HEK293T (cell line): Measurements from ENCODE around the gene ZNF341.

Experiments
- CTCF ChIA-PET: fragments of 350-600 bp; formaldehyde crosslinking; extraction: SDS; loops from one replicate; lab custom pipeline; 2021; ENCODE audit warnings: antibody characterized with exemption, inconsistent platforms; lab: Yijun Ruan, JAX
- POLR2A ChIA-PET: fragments of 350-600 bp; formaldehyde crosslinking; extraction: SDS; loops from one replicate; lab custom pipeline; 2020; ENCODE audit warnings: antibody characterized with exemption, inconsistent platforms; lab: Yijun Ruan, JAX
- DNase-seq: peaks from one replicate; pipeline ENCODE4 v3.0.0; 2012; ENCODE audit warnings: mixed read lengths; ENCODE audit errors: extremely low spot score
- ARNT ChIP-seq: fragments of 450-650 bp; IDR thresholded peaks from 2 replicates; pipeline ENCODE4 v1.6.1; 2017; ENCODE audit warnings: mild to moderate bottlenecking
- BHLHE40 ChIP-seq: fragments of 450-650 bp; IDR thresholded peaks from 2 replicates; pipeline ENCODE4 v1.6.1; 2016; ENCODE audit warnings: mild to moderate bottlenecking, moderate library complexity, borderline replicate concordance
- CTBP1 ChIP-seq: fragments of 450-650 bp; IDR thresholded peaks from 2 replicates; pipeline ENCODE4 v1.6.1; 2016; ENCODE audit warnings: borderline replicate concordance
- ELF4 ChIP-seq: fragments of 450-650 bp; IDR thresholded peaks from 2 replicates; pipeline ENCODE4 v1.6.1; 2017; ENCODE audit warnings: antibody characterized with exemption
- FOXA1 ChIP-seq: fragments of 450-650 bp; IDR thresholded peaks from 2 replicates; pipeline ENCODE4 v1.6.1; 2016; ENCODE audit warnings: mild to moderate bottlenecking
- FOXK2 ChIP-seq: fragments of 450-650 bp; IDR thresholded peaks from 2 replicates; pipeline ENCODE4 v1.6.1; 2016; ENCODE audit warnings: mild to moderate bottlenecking
- FOXM1 ChIP-seq: fragments of 450-650 bp; IDR thresholded peaks from 2 replicates; pipeline ENCODE4 v1.6.1; 2017; ENCODE audit warnings: mild to moderate bottlenecking, borderline replicate concordance
- HDGF ChIP-seq: fragments of 450-650 bp; IDR thresholded peaks from 2 replicates; pipeline ENCODE4 v1.6.1; 2017; ENCODE audit warnings: antibody characterized with exemption, borderline replicate concordance
- L3MBTL2 ChIP-seq: fragments of 450-650 bp; conservative IDR thresholded peaks from 2 replicates; pipeline ENCODE4 v1.6.1; 2016; ENCODE audit warnings: mild to moderate bottlenecking
- LEF1 ChIP-seq: fragments of 450-650 bp; IDR thresholded peaks from 2 replicates; pipeline ENCODE4 v1.6.1; 2017; ENCODE audit warnings: mild to moderate bottlenecking, borderline replicate concordance
- NFRKB ChIP-seq: fragments of 450-650 bp; IDR thresholded peaks from 2 replicates; pipeline ENCODE4 v1.6.1; 2016; ENCODE audit warnings: mild to moderate bottlenecking, moderate library complexity
- SP1 ChIP-seq: fragments of 450-650 bp; IDR thresholded peaks from 2 replicates; pipeline ENCODE4 v1.6.1; 2017
- SUZ12 ChIP-seq: fragments of 450-650 bp; IDR thresholded peaks from 2 replicates; pipeline ENCODE4 v1.6.1; 2016; ENCODE audit warnings: mild to moderate bottlenecking
- TARDBP ChIP-seq: fragments of 450-650 bp; IDR thresholded peaks from 2 replicates; pipeline ENCODE4 v1.6.1; 2016
- ZNF384 ChIP-seq: fragments of 450-650 bp; IDR thresholded peaks from 2 replicates; pipeline ENCODE4 v1.6.1; 2016
- TF ChIP-seq, protein P1 (sequence below): fragments of 450-650 bp; IDR thresholded peaks from 2 replicates; pipeline ENCODE4 v1.6.1; 2016

Gene ZNF341

DNA sequence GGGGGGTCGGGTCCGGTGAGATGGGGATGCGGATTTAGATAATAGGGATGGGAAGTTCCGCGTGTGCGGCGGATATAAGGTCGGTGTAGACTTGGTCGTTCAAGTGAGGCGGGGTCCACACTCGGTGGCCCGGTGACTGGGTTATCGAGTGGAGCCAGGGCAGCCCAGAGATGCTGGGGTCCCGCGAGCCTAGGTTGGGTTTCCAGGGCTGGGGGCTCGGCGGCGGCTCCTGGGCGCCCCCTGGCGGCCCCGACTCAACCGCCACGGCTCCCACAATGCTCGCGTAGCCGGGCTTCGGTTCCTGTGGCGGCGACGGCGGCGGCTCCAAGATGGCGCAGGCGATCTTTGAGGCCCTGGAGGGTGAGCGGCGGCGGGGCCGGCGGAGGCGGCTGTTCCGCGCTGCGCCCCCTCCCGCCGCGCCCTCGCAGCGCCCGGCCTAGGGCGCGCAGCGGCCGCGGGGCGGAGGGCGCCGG lies at the start of gene ZNF341:
Gene ZNF341, plus strand, starts transcription at position 304 of the 473 bp plus-strand sequence. Its CDS starts 26 bp downstream, at position 330.
- TF ChIP-seq, protein P1, sequence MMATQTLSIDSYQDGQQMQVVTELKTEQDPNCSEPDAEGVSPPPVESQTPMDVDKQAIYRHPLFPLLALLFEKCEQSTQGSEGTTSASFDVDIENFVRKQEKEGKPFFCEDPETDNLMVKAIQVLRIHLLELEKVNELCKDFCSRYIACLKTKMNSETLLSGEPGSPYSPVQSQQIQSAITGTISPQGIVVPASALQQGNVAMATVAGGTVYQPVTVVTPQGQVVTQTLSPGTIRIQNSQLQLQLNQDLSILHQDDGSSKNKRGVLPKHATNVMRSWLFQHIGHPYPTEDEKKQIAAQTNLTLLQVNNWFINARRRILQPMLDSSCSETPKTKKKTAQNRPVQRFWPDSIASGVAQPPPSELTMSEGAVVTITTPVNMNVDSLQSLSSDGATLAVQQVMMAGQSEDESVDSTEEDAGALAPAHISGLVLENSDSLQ = no peak
- TF ChIP-seq ARNT (peak; percentile 78), FOXM1 (peak; percentile 75; the same call in 1 of the 2 replicates), BHLHE40 (no peak)
- peak; percentile 89 for DNase-seq
- CTCF ChIA-PET = no interaction called here
- POLR2A ChIA-PET = interaction anchor here (0.8 to 1.8 kb wide), 7 partner anchors 8 to 229 kb away, joined by 3 to 8 read pairs (median 4); partner anchors contain the start of genes E2F1 and PXMP4

DNA sequence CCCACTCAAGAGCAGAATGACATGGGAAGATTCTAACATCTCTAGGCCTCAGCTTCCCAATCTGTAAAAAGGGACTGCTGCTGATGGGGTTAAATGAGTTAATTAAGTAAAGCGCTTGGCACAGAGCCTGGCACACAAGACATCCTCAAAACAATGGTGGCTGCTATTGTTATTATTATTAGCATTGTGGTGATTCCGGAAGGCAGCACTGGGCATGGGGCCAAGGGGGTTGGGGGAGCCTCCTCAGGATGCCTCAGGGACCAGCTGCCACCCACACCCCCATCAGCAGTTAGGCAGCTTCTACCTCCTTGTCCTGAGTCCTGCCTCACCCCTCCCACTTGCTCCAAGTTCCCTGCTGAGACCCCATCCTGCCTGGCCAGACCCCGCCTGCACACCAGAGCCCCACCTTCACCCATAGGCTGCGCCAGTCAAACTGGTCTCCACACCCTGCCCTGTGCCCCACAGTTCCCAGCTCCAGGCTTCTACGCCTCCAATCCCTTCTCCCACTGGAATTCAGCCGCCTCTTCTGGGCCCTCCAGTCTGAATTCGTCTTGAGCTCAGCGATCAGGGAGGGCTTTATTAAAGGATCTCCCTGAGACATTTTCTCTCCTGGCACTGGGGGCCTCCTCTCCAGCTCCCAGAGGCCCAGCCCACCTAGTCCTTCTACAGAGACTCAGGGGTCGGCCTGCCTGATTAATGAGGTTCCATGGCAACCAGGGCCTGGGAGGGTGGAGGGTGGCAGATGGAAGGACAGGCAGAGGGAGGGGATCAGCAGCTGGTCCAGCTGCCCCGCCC lies 47.1 kb upstream of the ZNF341 start:
- ChIA-PET POLR2A (interaction anchor here (1.1 to 2.7 kb wide), 5 partner anchors 9 to 47 kb away, joined by 3 to 20 read pairs (median 7); partner anchors contain the start of gene ZNF341), CTCF (no interaction called here)
- TF ChIP-seq SUZ12 = no peak
- TF ChIP-seq HDGF = no peak
- no peak for DNase-seq

DNA sequence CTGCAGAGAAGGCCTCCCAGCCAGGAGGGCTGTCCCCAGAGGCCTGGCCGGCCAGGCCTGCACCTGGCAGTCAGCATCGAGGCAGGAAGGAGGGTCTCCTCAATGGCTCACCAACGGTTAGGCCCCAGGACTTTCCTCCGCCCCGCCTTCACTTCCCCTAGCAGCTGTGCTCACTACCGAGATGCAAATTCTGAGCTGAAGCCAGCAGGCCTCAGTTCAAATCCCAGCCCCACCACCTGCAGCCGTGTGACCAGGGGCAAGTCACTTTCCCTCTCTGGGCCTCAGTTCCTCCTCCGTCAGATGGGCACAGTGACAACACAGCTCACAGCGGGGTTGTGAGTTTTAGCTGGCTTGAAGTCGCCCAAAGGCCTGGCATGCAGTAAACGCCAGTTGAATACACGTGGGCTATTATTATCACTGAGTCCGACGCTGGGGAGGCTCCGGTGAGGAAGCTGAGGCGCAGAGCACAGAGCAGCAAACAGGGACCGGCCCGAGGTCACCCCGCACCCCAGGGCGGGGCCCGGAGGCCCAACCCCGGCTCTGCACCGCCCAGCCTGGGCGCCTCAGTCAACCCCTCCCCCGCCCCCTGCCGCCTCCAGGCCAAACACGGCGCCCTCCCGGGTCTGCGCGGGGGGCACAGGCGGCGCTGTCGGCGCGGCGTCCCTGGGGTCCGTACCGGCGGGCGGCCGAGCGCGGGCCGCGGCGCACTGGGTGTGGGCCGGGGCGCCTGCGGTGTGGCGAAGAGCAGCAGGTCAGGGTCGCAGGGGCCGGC lies 46.3 kb upstream of the ZNF341 start:
- CTCF ChIA-PET = no interaction called here
- peak; percentile 52 for DNase-seq

DNA sequence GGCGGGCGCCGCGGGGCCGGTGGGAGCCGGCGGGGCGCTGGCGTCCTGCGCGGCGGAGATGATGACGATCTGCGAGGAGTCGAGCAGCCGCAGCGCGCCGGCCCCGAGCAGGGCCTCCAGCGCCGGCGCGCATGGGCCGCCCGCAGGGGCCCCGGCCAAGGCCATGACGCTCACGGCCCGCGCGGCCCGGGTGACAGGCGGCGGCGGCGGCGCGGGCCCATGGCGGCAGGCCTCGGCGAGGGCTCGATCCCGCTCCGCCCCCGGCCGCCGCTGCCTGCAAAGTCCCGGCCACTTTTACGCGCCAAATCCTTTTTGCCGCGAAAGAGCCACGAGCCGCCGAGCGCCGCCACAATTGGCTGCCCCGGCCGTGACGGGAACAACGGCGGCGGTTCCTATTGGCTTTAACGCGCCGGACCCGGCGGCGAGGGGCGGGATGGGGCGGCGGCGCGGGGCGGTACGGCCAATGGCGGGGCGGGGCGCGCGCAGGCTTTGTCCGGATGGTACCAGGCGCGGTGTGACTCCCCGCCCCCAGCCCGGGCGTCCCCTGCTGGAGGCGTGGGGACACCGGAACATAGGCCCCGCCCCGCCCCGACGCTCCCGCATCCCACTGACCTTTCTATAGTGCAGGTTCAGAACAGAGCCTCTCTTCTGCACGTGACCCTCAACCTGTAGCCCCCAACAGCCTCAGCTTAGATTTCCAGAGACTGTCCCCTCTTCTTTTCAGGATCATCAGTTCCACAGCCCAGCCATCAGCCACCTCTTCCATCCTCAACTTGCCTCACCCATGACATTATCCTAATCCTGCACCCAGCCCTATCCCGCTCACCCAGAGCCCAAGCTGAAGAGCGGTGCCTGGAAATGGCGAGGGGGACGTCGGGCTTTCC lies 45.5 kb upstream of the ZNF341 start, which contains the start of gene E2F1:
Gene E2F1, minus strand, starts transcription at position 286 of the 884 bp plus-strand sequence. Its CDS starts 121 bp downstream, at position 165.
- TF ChIP-seq ARNT (no peak), L3MBTL2 (peak; percentile 61; the same call in 1 of the 2 replicates)
- peak; percentile 95 for DNase-seq
- ChIA-PET POLR2A (interaction anchor here (1.2 to 2.7 kb wide), 6 partner anchors 8 to 46 kb away, joined by 3 to 20 read pairs (median 6); partner anchors contain the start of genes NECAB3 and ZNF341), CTCF (interaction anchor here (0.7 kb wide), 1 partner anchor 9 kb away, joined by 3 read pairs; no protein-coding TSS in a partner anchor)

More for the DNA sequence above, 46.3 kb upstream of the ZNF341 start:
- TF ChIP-seq ELF4 (no peak), L3MBTL2 (0 out of 2 replicates have a peak, but pooled peaks have one; percentile 33)
- POLR2A ChIA-PET = interaction anchor here (1.3 to 2.7 kb wide), 4 partner anchors 9 to 21 kb away, joined by 3 to 20 read pairs (median 10); no protein-coding TSS in a partner anchor

DNA sequence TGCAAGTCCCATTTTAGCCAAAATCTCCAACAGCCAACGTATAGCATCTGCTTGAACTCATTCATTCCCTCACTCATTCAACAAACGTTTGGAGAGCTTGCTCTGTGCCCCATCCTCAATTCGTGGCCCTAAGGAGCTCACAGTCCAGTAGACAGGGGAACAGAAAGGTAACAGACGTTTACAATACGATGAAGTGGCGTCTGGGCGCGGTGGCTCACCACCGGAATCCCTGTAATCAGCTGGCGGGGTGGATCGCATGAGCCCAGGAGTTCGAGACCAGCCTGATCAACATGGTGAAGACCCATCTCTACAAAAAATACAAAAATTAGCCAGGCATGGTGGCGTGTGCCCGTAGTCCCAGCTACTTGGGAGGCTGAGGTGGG lies 44.8 kb upstream of the ZNF341 start:
- ChIA-PET CTCF (interaction anchor here (0.7 kb wide), 2 partner anchors 9 to 754 kb away, joined by 3 to 4 read pairs; no protein-coding TSS in a partner anchor), POLR2A (interaction anchor here (1.2 to 1.6 kb wide), 3 partner anchors 13 to 45 kb away, joined by 3 to 8 read pairs (median 5); partner anchors contain the start of genes NECAB3 and ZNF341)
- no peak for DNase-seq
- TF ChIP-seq SUZ12 (no peak), NFRKB (no peak)

DNA sequence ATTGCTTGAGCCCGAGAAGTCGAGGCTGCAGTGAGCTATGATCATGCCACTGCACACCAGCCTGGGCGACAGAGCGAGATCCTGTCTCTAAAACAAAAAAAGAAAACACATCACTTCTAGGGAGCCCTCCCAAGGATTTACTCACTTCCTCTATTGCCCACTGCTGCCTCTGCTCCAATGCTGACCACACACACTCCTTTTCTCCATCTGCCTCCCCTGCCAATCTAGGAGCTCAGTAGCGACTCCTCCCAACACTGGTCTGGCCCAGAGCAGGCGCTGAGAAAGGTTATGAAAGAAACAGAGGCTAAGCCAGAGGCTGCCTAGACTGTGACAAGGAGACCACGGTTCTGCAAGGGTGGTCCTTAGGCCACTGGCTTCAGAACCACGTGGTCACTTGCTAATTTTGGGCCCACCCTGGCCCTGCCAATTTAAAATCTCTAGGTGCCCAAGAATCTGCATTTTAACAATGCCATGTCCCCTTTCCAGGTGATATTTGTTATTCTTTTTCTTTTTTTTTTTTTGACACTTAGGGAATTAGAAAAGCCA lies 44.4 kb upstream of the ZNF341 start:
- ChIA-PET CTCF (interaction anchor here (0.6 to 0.7 kb wide), 2 partner anchors 591 to 755 kb away, joined by 4 to 7 read pairs; no protein-coding TSS in a partner anchor), POLR2A (interaction anchor here (1.2 to 1.6 kb wide), 3 partner anchors 13 to 44 kb away, joined by 3 to 8 read pairs (median 5); partner anchors contain the start of genes NECAB3 and ZNF341)
- TF ChIP-seq SUZ12 = no peak
- TF ChIP-seq BHLHE40 = no peak
- no peak for TF ChIP-seq ZNF384
- no peak for TF ChIP-seq ELF4
- no peak for TF ChIP-seq FOXA1
- TF ChIP-seq L3MBTL2 = no peak
- TF ChIP-seq, protein P1 = no peak
- no peak for TF ChIP-seq HDGF
- TF ChIP-seq NFRKB = no peak
- no peak for TF ChIP-seq SP1
- no peak for TF ChIP-seq LEF1
- TF ChIP-seq FOXK2 = no peak
- no peak for TF ChIP-seq FOXM1
- no peak for TF ChIP-seq TARDBP
- no peak for TF ChIP-seq CTBP1
- TF ChIP-seq ARNT = no peak
- DNase-seq = no peak
